Glutamatergic neuron (in vitro differentiated cells): ENCODE results near the gene THBS4. TPM values are rescaled to one million over a fixed set of nuclear protein-coding genes. Genes with fewer than 3 reads are reported as not detected.

ENCODE experiments used
- DNase-seq: peaks from one replicate; pipeline ENCODE4 v3.0.0; 2022
- H3K27ac Mint-ChIP-seq: one replicate; pipeline ENCODE4 v1.8.0; 2020; ENCODE audit warnings: mild to moderate bottlenecking, mixed read lengths, inconsistent platforms; ENCODE audit not compliant: unreplicated experiment
- H3K27me3 Mint-ChIP-seq: one replicate; pipeline ENCODE4 v1.8.0; 2020; ENCODE audit warnings: mild to moderate bottlenecking, moderate library complexity, mixed read lengths, inconsistent platforms; ENCODE audit not compliant: unreplicated experiment
- H3K36me3 Mint-ChIP-seq: one replicate; pipeline ENCODE4 v1.8.0; 2020; ENCODE audit warnings: mild to moderate bottlenecking, mixed read lengths, inconsistent platforms; ENCODE audit not compliant: unreplicated experiment
- H3K4me1 Mint-ChIP-seq: one replicate; pipeline ENCODE4 v1.8.0; 2020; ENCODE audit warnings: mild to moderate bottlenecking, low read depth, mixed read lengths, inconsistent platforms; ENCODE audit not compliant: unreplicated experiment
- H3K4me3 Mint-ChIP-seq: one replicate; pipeline ENCODE4 v1.8.0; 2020; ENCODE audit warnings: mild to moderate bottlenecking, mixed read lengths, inconsistent platforms; ENCODE audit not compliant: unreplicated experiment
- H3K9me3 Mint-ChIP-seq: one replicate; pipeline ENCODE4 v1.8.0; 2020; ENCODE audit warnings: mild to moderate bottlenecking, moderate library complexity, mixed read lengths, inconsistent platforms; ENCODE audit not compliant: unreplicated experiment
- CTCF ChIP-seq: fragments of 200-600 bp; sonication (generic); IDR thresholded peaks from one replicate; pipeline ENCODE4 v1.5.0; 2021; ENCODE audit not compliant: partially characterized antibody, unreplicated experiment
- total RNA-seq: library from RNA; stranded (reverse); fragmentation: NEBNext Ultra II Directional; extraction: Animal tissue kit (Norgen Biotek cat#: 25700); gene quantifications from one replicate; pipeline ENCODE4 v1.2.1, GENCODE V29; 2021; ENCODE audit not compliant: unreplicated experiment

THBS4 gene
- total RNA-seq, 1 donor from 2014 or later = 41.1 TPM

DNA sequence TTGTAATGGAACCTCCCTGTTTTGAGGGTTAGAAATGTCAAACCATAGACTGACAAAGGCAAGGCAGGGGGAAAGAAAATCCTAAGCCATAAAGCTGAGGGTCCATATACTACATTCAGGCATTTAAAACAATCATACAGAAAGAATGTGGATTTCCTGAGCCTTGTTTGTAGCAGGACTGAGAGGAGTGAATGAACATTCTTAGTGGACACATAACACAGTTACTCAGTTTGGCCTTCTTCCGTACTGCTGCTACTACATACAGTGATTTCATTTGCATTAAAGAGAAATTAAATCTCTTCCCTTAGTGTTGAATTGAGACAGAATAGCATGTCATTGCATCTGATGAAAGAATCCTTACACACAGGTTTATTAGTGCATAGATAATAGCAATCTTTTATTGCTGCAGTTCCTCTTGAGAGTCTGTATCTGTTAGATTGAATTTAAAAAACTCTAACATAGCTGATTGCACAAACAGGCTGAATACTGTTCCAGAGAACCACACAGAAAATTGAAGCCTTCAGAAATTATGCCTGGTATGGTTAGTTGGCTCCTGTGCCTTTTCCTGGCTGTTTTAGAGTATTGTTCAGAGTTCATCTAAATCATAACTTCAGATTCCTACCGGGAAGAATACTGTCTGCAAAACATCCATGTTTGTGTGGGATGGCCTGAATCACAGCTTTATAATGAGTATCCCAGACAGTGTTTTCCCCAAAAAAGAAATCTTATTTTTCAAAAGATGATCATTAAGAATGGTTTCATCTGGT lies 42.1 kb upstream of the THBS4 start:
- no peak for TF ChIP-seq CTCF
- peaks cover 8% of the 10 kb centered on the region for H3K4me1 Mint-ChIP-seq
- no peak for DNase-seq
- no peaks in the 10 kb centered on the region for H3K27me3 Mint-ChIP-seq
- no peaks in the 10 kb centered on the region for H3K36me3 Mint-ChIP-seq
- H3K4me3 Mint-ChIP-seq = no peak overlapping the region
- H3K27ac Mint-ChIP-seq = no peak overlapping the region
- H3K9me3 Mint-ChIP-seq = peaks cover 2% of the 10 kb centered on the region

DNA sequence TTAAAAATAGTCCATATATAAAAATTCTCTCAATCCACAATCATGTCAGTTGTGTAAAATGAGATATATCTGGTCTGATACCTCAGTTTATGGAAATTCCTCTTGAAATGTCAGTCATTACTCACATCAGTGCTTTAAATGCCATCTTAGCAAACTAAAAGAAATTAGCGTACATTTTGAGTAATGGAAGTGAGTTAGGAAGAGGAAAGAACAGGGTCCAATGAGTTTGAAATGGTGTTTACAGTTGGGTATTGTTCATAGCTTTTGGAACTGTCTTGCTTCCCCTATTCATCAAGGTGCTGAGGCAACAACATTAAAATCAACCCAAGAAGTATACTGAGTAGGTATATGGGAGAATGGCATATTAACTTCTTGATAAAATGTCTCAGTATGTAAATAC lies 35.4 kb upstream of the THBS4 start:
- TF ChIP-seq CTCF = no peak
- no peak for DNase-seq
- Mint-ChIP-seq H3K36me3 (peaks cover 6% of the 10 kb centered on the region), H3K27ac (no peak overlapping the region), H3K9me3 (no peaks in the 10 kb centered on the region), H3K4me1 (peaks cover 2% of the 10 kb centered on the region), H3K27me3 (no peaks in the 10 kb centered on the region), H3K4me3 (no peak overlapping the region)

DNA sequence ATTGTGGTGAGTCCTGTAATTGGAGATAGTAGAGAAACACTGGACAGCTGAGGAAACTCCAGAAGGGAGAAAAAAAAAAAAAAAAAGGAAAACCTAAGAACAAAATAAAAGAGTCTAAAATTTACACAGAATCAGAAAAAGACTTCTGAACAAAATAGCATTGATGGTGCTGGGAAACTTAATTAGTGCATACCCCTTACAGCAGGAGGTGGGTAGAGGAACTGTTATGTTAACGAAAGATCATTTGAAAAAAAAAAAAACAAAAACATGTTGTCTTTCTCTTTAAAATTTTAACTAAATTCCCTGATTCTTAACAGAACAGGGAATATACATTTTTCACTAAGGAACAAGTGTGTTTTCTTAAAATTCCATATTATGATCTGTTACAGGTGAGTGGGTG lies 32.5 kb upstream of the THBS4 start:
- Mint-ChIP-seq H3K4me3 (no peak overlapping the region), H3K27me3 (no peaks in the 10 kb centered on the region), H3K27ac (no peak overlapping the region), H3K36me3 (peaks cover 11% of the 10 kb centered on the region), H3K4me1 (peaks cover 2% of the 10 kb centered on the region), H3K9me3 (no peaks in the 10 kb centered on the region)
- no peak for TF ChIP-seq CTCF
- no peak for DNase-seq

- Mint-ChIP-seq H3K4me3 (no peak overlapping the region), H3K4me1 (no peaks in the 10 kb centered on the region), H3K9me3 (peaks cover 5% of the 10 kb centered on the region), H3K27me3 (peaks cover 3% of the 10 kb centered on the region), H3K27ac (no peak overlapping the region), H3K36me3 (peaks cover 30% of the 10 kb centered on the region)
- TF ChIP-seq CTCF = no peak
- no peak for DNase-seq
Measured at GRCh38 chr5:80008995-80009765, 26.0 kb upstream of the THBS4 start.
